ENCODE results near the gene HDDC2. TPM values are rescaled to one million over a fixed set of nuclear protein-coding genes. Genes with fewer than 3 reads are reported as not detected.

HDDC2 gene
- total RNA-seq, 1 experiment from 2014 or later, result 55.2 TPM

DNA sequence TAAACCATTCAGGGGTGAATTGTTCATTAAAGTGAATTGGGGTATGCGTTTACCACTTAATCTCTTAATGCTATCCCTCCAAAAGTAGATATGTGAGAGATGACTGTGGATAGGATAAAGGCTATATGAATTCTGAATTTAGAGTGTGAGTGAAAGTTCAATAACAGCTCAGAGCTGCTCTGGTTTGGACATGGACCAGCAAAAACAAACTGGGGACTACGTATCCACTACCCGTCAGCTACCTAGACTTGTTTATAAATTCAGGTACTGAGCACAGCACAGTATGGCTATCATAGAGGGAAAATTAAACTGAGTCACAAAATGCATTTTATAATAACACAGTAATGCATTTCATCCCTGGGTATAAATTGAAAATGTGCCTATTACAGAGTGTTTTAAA lies 44.4 kb downstream of the HDDC2 start:
- Histone ChIP-seq H3K4me1 (replicated peaks; ENCODE audit: insufficient read depth) (no peaks in the 10 kb centered on the region), H3F3A (ENCODE audit: insufficient read depth, low read depth) (peaks cover 3% of the 10 kb centered on the region), H3K27ac (no peak overlapping the region), H3K79me2 (ENCODE audit: low read depth) (no peaks in the 10 kb centered on the region), H2AFZ (no peak overlapping the region), H4K20me1 (ENCODE audit: insufficient read depth) (no peaks in the 10 kb centered on the region), H3K4me2 (no peak overlapping the region), H3K36me3 (ENCODE audit: low read depth) (peaks cover 6% of the 10 kb centered on the region; the same call in 1 of the 2 replicates), H3K9me2 (ENCODE audit: insufficient read depth) (no peaks in the 10 kb centered on the region; the same call in 1 of the 2 replicates), H3K27me3 (ENCODE audit: insufficient read depth, low read depth) (no peaks in the 10 kb centered on the region), H3K4me3 (no peak overlapping the region), H3K9me3 (ENCODE audit: insufficient read depth, low read depth) (no peaks in the 10 kb centered on the region)
- ChIA-PET CTCF (no interaction called here), POLR2A (ENCODE audit: unreplicated experiment) (no interaction called here)
- TF ChIP-seq, protein P1, sequence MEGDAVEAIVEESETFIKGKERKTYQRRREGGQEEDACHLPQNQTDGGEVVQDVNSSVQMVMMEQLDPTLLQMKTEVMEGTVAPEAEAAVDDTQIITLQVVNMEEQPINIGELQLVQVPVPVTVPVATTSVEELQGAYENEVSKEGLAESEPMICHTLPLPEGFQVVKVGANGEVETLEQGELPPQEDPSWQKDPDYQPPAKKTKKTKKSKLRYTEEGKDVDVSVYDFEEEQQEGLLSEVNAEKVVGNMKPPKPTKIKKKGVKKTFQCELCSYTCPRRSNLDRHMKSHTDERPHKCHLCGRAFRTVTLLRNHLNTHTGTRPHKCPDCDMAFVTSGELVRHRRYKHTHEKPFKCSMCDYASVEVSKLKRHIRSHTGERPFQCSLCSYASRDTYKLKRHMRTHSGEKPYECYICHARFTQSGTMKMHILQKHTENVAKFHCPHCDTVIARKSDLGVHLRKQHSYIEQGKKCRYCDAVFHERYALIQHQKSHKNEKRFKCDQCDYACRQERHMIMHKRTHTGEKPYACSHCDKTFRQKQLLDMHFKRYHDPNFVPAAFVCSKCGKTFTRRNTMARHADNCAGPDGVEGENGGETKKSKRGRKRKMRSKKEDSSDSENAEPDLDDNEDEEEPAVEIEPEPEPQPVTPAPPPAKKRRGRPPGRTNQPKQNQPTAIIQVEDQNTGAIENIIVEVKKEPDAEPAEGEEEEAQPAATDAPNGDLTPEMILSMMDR (conservative IDR thresholded peaks at IDR 0.05), result no peak
- TF ChIP-seq EZH2 (IDR thresholded peaks at IDR 0.05; ENCODE audit: low read depth), result no peak
- no peak for DNase-seq
- BruUV-seq (replicated peaks), result no TSS peak
- intact Hi-C loops (cut with micrococcal nuclease; ENCODE audit: unreplicated experiment), result no loop called here

DNA sequence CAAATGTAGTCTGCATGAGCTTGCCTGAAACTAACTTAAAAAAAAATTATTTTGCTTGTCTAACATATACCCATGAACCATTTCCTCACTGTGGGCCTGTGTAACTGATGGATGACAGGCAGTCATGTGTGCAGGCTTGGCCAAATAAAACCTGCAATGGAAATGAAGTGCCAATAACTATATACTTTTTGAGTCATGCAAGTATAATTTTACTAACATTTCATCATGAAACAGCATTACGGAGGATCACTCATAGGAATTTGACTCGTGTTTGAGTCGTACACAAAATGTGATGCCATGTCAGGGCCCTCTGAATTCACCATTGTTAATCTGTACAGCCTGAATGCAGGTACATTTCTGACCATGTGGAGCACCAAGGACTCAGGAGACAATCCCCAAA lies 46.6 kb downstream of the HDDC2 start:
- Histone ChIP-seq H3K4me3 (no peak overlapping the region), H3F3A (ENCODE audit: insufficient read depth, low read depth) (no peaks in the 10 kb centered on the region; the same call in 1 of the 2 replicates), H3K79me2 (ENCODE audit: low read depth) (no peaks in the 10 kb centered on the region), H4K20me1 (ENCODE audit: insufficient read depth) (no peaks in the 10 kb centered on the region), H3K36me3 (ENCODE audit: low read depth) (peaks cover 22% of the 10 kb centered on the region; the same call in 1 of the 2 replicates), H3K9me2 (ENCODE audit: insufficient read depth) (no peaks in the 10 kb centered on the region; the same call in 1 of the 2 replicates), H2AFZ (no peak overlapping the region), H3K27ac (no peak overlapping the region), H3K9me3 (ENCODE audit: insufficient read depth, low read depth) (no peaks in the 10 kb centered on the region), H3K4me2 (no peak overlapping the region), H3K27me3 (ENCODE audit: insufficient read depth, low read depth) (no peaks in the 10 kb centered on the region), H3K4me1 (replicated peaks; ENCODE audit: insufficient read depth) (no peaks in the 10 kb centered on the region)
- intact Hi-C loops (cut with micrococcal nuclease; ENCODE audit: unreplicated experiment), result no loop called here
- POLR2A ChIA-PET (ENCODE audit: unreplicated experiment), result no interaction called here
- CTCF ChIA-PET, result no interaction called here
- TF ChIP-seq, protein P1 (conservative IDR thresholded peaks at IDR 0.05), result no peak
- TF ChIP-seq EZH2 (IDR thresholded peaks at IDR 0.05; ENCODE audit: low read depth), result no peak
- BruUV-seq (replicated peaks), result no TSS peak
- no peak for DNase-seq

GRCh38 chr6:125254321-125254720 lies 47.4 kb downstream of the HDDC2 start:
- Histone ChIP-seq H2AFZ (no peak overlapping the region), H4K20me1 (ENCODE audit: insufficient read depth) (no peaks in the 10 kb centered on the region), H3K36me3 (ENCODE audit: low read depth) (peaks cover 24% of the 10 kb centered on the region; the same call in 1 of the 2 replicates), H3K9me3 (ENCODE audit: insufficient read depth, low read depth) (no peaks in the 10 kb centered on the region), H3K4me2 (no peak overlapping the region), H3F3A (ENCODE audit: insufficient read depth, low read depth) (no peaks in the 10 kb centered on the region; the same call in 1 of the 2 replicates), H3K27ac (no peak overlapping the region), H3K27me3 (ENCODE audit: insufficient read depth, low read depth) (no peaks in the 10 kb centered on the region), H3K79me2 (ENCODE audit: low read depth) (no peaks in the 10 kb centered on the region), H3K4me3 (no peak overlapping the region), H3K4me1 (replicated peaks; ENCODE audit: insufficient read depth) (no peaks in the 10 kb centered on the region), H3K9me2 (ENCODE audit: insufficient read depth) (no peaks in the 10 kb centered on the region)
- CTCF ChIA-PET, result no interaction called here
- POLR2A ChIA-PET (ENCODE audit: unreplicated experiment), result interaction anchor here (0.6 to 0.7 kb wide), 2 partner anchors 14 to 189 kb away, joined by 4 to 6 read pairs; no protein-coding TSS in a partner anchor
- BruUV-seq (replicated peaks), result no TSS peak
- no peak for TF ChIP-seq EZH2 (IDR thresholded peaks at IDR 0.05; ENCODE audit: low read depth)
- TF ChIP-seq, protein P1 (conservative IDR thresholded peaks at IDR 0.05), result no peak
- intact Hi-C loops (cut with micrococcal nuclease; ENCODE audit: unreplicated experiment), result no loop called here
- DNase-seq, result no peak

All from PC-9 (cell line).